GM19035 (cell line): ENCODE data around the gene ACP3.
A peak's percentile ranks its signal among the peaks of the same experiment; 100 is the strongest.
"Not testable (repeated sequence)": the region's sequence is repeated elsewhere in the genome, so short reads cannot be mapped to it uniquely, and the experiment has no call there.

Source experiments
- ATAC-seq: cut with Tn5 transposase; IDR thresholded peaks from one replicate; pipeline ENCODE4 v1.9.1; 2021; ENCODE audit not compliant: unreplicated experiment

The ACP3 gene, protein sequence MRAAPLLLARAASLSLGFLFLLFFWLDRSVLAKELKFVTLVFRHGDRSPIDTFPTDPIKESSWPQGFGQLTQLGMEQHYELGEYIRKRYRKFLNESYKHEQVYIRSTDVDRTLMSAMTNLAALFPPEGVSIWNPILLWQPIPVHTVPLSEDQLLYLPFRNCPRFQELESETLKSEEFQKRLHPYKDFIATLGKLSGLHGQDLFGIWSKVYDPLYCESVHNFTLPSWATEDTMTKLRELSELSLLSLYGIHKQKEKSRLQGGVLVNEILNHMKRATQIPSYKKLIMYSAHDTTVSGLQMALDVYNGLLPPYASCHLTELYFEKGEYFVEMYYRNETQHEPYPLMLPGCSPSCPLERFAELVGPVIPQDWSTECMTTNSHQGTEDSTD

DNA sequence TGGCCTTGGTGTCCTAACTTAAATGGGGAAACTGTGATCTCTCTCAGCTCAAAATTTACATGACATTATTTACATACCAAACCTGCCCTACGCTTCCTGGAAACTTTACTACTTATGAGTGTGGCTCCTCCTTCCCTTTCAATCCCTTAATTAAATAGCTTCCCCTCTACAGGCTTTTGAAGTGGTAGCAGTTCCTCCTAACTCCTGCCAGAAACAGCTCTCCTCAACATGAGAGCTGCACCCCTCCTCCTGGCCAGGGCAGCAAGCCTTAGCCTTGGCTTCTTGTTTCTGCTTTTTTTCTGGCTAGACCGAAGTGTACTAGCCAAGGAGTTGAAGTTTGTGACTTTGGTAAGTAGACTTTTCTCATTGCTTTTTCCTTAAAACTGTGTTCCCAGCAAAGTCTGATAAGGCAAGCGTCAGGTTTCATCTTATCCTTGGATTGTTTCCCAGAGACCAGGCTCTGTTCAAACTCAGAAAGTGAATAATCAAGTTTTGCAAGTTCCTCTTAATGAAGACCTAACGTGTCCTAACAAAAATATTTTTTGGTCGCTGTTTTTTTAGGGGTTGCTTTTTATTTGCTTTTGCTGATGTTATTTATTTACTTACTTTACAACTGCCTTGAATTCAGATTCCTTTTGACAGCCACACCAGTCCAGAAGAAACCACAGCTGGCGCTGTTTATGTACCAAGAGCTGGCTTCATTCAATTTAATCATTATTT, at the start of gene ACP3:
Gene ACP3, plus strand, starts transcription at position 179 of the 720 bp plus-strand sequence. Its CDS starts 50 bp downstream, at position 229.
- ATAC-seq: peak; percentile 55

GRCh38 chr3:132268956-132269355, 48.3 kb upstream of the ACP3 start:
- no peak for ATAC-seq

DNA sequence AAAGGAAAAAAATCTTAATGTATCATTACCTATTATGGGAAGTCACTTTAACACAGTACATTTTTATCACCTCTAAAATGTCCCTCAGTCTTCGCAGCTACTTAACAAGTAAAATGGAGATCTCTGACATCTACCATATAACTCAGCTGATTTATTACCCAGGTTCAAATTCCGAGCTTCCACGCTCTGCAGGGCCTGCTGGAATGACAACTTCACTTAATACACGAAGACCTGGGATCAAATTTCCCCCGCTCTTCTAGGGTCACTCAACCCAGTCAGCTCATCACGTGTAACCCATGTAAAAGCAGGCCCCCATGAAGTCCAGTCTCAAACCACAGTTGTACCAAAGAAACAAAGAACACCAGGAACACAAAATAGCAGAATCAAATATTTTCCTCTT, 44.2 kb upstream of the ACP3 start:
- no peak for ATAC-seq

DNA sequence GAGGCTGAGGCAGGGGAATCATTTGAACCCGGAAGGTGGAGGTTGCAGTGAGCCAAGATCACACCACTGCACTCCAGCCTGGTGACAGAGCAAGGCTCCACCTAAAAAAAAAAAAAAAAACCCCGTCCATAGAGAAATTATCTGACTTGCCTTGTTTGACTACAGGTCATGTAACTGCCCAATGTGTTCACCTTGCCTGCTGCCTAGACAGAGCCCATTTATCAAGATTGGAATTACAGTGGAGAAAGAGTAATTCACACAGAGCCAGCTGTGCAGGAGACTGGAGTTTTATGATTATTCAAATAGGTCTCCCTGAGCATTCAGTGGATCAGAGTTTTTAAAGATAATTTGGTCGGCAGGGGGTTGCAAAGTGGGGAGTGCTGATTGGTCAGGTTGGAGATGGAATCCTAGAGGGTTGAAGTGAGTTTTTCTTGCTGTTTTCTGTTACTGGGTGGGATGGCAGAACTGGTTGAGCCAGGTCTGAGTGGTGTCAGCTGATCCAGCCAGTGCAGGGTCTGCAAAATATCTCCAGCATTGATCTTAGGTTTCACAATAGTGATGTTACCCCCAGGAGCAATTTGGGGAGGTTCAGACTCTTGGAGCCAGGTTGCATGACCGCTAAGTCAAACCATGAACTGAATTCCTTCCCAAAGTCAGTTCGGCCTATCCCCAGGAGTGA, 40.8 kb upstream of the ACP3 start:
- no peak for ATAC-seq

DNA sequence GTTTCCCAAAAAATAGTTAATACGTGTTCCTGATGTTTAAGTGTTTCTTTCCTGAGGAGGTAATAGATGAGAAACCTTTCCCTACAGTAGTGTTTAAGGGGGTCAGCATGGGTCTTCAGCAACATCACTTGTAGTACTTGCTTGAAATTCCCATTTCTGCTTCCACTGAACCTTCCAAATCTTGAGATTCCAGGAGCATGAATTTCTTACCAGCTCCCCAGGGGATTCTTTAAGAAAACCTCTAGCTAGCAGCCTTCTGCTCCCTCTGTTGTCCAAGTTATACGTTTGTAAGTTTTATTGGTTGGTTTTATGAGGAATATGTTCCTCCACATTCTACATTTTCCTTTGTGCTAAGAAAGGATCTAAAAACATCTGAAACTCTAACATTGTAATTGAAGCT, 38.2 kb upstream of the ACP3 start:
- ATAC-seq: no peak

- peak; percentile 50 for ATAC-seq
Measured at GRCh38 chr3:132283440-132283839, 33.8 kb upstream of the ACP3 start.

- ATAC-seq: no peak
Measured at GRCh38 chr3:132283916-132284405, 33.2 kb upstream of the ACP3 start.

DNA sequence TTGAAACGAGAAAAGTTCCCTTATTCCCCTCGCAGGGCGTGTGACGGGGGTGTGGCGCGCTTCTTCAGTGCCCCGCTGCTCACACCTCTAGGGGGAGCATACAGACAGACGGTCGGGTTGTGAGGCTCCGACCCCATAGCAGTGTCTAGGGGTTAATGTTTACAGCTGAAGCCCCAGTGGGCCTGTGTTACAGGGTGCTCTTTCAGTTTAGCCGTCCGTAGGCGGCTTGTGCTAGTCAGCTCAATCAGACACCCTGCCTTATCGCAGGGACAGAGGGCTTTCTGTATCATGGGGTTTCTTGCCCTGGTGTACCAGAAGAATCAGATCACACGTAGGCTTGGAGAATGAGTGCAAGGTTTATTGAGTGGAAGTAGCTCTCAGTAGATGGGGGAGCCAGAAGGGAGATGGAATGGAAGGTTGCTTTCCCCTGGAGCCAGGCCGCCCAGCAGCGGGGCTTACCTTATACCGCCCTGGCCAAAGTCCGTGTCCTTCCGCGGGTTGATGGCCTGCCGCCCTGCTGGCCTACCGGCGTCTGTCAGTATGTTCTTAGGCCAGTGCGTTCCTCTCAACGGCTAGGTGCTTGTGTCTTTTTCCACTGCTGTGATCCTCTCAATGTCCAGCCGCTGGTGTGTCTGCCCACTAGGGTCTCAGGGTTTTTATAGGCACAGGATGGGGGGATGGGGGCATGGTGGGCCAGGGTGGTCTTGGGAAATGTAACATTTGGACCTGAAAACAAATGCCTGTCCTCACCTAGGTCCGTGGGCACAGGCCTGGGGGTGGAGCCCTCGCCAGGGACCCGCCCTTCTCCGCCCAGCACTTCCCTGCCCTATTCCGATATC, 32.2 kb upstream of the ACP3 start:
- no peak for ATAC-seq

DNA sequence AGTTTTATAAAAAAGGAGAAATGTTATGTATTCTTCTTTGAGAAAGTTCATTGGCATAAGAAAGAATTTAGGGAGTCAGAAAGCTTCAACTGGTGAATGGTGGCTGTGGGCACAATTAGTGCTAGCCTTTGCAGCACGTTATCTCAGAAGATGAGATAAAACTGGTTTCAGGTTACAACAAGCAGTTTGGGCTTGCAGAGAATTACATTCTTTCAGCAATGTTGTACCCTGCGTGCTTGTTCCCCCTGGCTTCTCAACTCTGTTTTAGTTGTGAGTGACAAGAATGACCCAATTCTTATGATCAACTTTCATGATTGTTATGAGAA, 31.6 kb upstream of the ACP3 start:
- ATAC-seq: no peak

GRCh38 chr3:132286035-132286434, 31.2 kb upstream of the ACP3 start:
- ATAC-seq: no peak

- no peak for ATAC-seq
Measured at GRCh38 chr3:132288357-132288756, 28.9 kb upstream of the ACP3 start.

DNA sequence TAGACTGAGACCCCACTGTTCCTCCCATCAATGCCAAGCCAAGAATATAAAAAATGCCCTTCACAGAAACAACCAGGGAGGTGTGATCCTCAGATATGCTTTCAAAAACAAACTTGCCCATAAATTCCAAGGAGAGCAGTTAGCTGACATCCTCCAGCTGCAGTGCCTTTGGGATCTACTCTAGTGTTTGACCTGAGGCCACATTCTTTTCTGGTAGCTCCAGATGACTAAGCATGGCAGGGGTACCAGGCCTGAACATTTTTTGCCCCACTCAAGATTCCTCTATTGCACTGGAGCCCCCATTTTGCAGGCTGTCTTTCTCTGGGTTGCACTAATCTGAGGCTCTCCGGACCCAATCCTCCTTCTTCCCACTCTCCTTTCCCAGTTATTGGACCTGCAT, 27.9 kb upstream of the ACP3 start:
- ATAC-seq: no peak

DNA sequence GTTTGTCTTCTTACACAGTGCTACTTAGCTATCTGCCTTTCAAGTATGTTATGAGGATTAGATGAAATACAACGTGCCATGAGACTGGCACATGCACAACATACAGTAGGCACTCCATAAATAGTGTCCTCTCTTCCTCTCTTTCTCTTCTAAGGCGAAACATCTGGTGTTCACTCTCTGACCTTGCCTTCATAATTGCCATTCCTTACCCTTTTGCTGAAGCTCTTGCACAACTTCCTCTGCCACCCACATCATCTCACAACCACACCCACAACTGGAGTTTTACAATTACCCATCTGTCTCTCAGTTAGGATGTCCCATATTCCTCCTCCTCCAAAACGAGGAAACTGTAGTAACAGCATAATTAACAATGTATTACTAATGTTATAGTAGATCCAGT, 26.4 kb upstream of the ACP3 start:
- ATAC-seq: no peak

DNA sequence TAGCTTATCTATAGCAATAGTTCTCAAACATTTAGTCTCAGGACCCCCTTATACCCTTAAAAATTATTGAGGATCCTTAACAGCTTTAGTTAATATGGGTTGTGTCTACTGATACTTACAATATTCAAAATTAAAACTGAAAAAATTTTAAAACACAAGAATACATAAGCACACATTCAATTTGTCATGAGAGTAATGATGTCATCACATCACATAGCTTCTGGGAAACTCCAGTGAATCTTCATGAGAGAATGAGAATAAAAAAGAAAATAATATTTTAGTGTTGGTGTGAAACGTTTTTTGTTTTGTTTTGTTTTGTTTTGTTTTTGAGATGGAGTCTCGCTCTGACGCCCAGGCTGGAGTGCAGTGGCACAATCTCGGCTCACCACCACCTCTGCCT, 25.2 kb upstream of the ACP3 start:
- no peak for ATAC-seq

GRCh38 chr3:132293251-132293650, 24.0 kb upstream of the ACP3 start:
- ATAC-seq: no peak

DNA sequence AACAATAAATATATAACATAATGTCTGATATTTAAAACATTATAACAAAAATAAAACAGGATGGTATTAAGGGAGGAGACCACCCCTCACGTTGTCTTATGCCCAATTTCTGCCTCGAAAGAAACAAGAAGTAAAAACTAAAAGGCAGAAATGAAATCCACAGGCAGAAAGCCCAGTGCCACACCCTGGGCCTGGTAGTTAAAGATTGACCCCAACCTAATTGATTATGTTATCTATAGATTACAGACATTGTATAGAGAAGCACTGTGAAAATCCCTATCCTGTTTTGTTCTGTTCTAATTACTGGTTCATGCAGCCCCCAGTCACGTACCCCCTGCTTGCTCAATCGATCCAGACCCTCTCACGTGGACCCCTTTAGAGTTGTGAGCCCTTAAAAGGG, 22.3 kb upstream of the ACP3 start:
- ATAC-seq: no peak

DNA sequence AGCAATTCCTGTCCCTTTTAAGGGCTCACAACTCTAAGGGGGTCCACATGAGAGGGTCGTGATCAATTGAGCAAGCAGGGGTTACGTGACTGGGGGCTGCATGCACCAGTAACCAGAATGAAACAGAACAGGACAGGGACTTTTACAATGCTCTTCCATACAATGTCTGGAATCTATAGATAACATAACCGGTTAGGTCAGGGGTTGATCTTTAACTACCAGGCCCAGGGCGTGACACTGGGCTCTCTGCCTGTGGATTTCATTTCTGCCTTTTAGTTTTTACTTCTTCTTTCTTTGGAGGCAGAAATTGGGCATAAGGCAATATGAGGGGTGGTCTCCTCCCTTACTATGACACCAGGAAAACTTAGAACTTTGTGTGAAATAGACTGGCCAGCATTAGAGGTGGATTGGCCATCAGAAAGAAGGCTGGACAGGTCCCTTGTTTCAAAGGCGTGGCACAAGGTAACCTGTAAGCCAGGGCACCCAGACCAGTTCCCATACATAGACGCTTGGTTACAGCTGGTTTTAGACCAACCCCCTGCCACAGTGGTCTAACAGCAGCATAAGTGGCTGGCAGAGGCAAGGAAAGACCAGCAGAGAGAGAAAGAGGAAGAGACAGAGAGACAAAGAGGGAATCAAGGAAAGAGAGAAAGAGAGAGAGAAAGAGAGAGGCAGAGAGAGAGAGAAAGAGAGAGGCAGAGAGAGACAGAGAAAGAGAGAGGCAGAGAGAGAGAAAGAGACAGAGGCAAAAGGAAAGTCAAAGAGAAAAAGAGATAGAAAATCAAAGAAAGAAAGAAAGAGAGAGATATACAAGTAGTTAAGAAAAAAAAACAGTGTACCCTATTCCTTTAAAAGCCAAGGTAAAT, 13.6 kb upstream of the ACP3 start:
- not testable (repeated sequence) for ATAC-seq

GRCh38 chr3:132304351-132304750, 12.9 kb upstream of the ACP3 start:
- not testable (repeated sequence) for ATAC-seq

DNA sequence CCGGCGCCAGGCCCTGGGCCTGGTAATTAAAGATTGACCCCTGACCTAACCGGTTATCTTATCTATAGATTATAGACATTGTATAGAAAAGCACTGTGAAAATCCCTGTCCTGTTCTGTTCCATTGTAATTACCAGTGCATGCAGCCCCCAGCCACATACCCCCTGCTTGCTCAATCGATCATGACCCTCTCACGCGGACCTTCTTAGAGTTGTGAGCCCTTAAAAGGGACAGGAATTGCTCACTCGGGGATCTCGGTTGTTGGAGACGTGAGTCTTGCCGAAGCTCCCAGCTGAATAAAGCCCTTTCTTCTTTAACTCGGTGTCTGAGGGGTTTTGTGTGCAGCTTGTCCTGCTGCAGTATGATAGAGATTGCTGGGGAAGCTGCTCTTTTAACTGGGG, 7.2 kb upstream of the ACP3 start:
- not testable (repeated sequence) for ATAC-seq

GRCh38 chr3:132311316-132311715, 5.9 kb upstream of the ACP3 start:
- no peak for ATAC-seq
